Psoas muscle (tissue), 8 donors: ENCODE measurements around the gene CDK5R1. TPM values are rescaled to one million over a fixed set of nuclear protein-coding genes. Genes with fewer than 3 reads are reported as not detected.

Source experiments
- ATAC-seq, 4 donors: fragments of 200-7000 bp; cut with Tn5 transposase; one replicate each; pipeline ENCODE4 v1.9.1; 2020; ENCODE audit warnings: moderate library complexity in 3 of 4, mild to moderate bottlenecking in 2 of 4
- DNase-seq, 2 donors: peaks; one replicate each; pipeline ENCODE4 v3.0.0-alpha.2; 2020
- H3K27ac ChIP-seq: fragments of 200-600 bp; one replicate; pipeline ENCODE4 v1.8.0; 2022
- H3K27me3 ChIP-seq, 3 donors: fragments of 200-600 bp in 1 of 3; one replicate each; pipeline versions ENCODE4 v1.6.1 to v1.8.0; 2013 to 2022; ENCODE audit warnings: low read length in 2 of 3, mild to moderate bottlenecking in 2 of 3, moderate library complexity in 1 of 3; ENCODE audit not compliant: insufficient read depth in 3 of 3
- H3K36me3 ChIP-seq, 2 donors: fragments of 200-600 bp in 1 of 2; one replicate each; pipeline versions ENCODE4 v1.6.1 to v1.8.0; 2013 to 2022; ENCODE audit warnings: low read depth in 1 of 2, mild to moderate bottlenecking in 1 of 2, moderate library complexity in 1 of 2; ENCODE audit not compliant: insufficient read depth in 1 of 2
- H3K4me1 ChIP-seq: fragments of 200-600 bp; one replicate; pipeline ENCODE4 v1.8.0; 2022
- H3K4me3 ChIP-seq: fragments of 200-600 bp; one replicate; pipeline ENCODE4 v1.8.0; 2022; ENCODE audit warnings: mild to moderate bottlenecking
- H3K9me3 ChIP-seq: fragments of 200-600 bp; one replicate; pipeline ENCODE4 v1.8.0; 2022
- CTCF ChIP-seq: fragments of 200-600 bp; IDR thresholded peaks from one replicate; pipeline ENCODE4 v1.8.0; 2022; ENCODE audit warnings: antibody characterized with exemption
- WGBS, 3 donors: extraction: QIAGEN DNeasy Blood & Tissue Kit; methylation state at CpG; one replicate each; pipeline versions ENCODE4 v1.1.6 to v1.1.7; 2013; 5-methylcytosine and 5-hydroxymethylcytosine counted together
- intact Hi-C, 2 donors: fragments of 100-400 bp; cut with DNase I; formaldehyde crosslinking; loops; one replicate each; pipeline versions ENCODE4 v1.11.0 to v1.14.2; 2022
- polyA plus RNA-seq, 3 donors: library from polyadenylated mRNA; stranded (reverse); fragments of 200-250 nt; gene quantifications; one replicate each; pipeline ENCODE4 v1.2.3, GENCODE V29; 2013
- total RNA-seq, 4 donors: library from RNA; stranded (reverse); fragmentation: NEBNext Ultra II Directional in 2 of 4; extraction: Animal tissue kit (Norgen Biotek cat#: 25700) in 2 of 4; gene quantifications; one replicate each; pipeline versions ENCODE4 v1.2.1 to v1.2.4, GENCODE V29; 2021 to 2023
- donor health status: healthy with polysubstance abuse.
- donor health status: DM: no; HTN: no; CAD: no; lungs with moderate emphysema.
- donor health status: Bipolar disorder and iron deficiency.
- donor health status: healthy.
- donor health status: DM: yes; HTN: yes; CAD: no.
- donor health status: DM: no; HTN: no; CAD: no.
- donor health status: DM: no; HTN: no; CAD: no.
- donor health status: DM: yes; HTN: yes; CAD: no.

CDK5R1 gene
- total and polyA plus RNA-seq, 7 donors = 0.44 to 5.2 (median 2.0) TPM

GRCh38 chr17:32490101-32490482 is 3.3 kb downstream of the CDK5R1 start:
- Histone ChIP-seq H3K27ac (no peak overlapping the region), H3K4me1 (peaks cover 22% of the 10 kb centered on the region), H3K4me3 (no peak overlapping the region), H3K36me3 (peaks cover 0 to 17% of the 10 kb centered on the region in 2 donors), H3K9me3 (no peaks in the 10 kb centered on the region), H3K27me3 (no peaks in the 10 kb centered on the region)
- WGBS, 3 donors = 68 to 83% (median 74%) methylated on average over 16 of the region's 16 CpGs
- intact Hi-C loops = no loop called here
- DNase-seq (no peak), ATAC-seq (no peak)
- TF ChIP-seq CTCF = no peak

GRCh38 chr17:32491371-32492263 is 4.8 kb downstream of the CDK5R1 start:
- Histone ChIP-seq H3K9me3 (no peaks in the 10 kb centered on the region), H3K36me3 (peaks cover 0 to 17% of the 10 kb centered on the region in 2 donors), H3K27ac (no peak overlapping the region), H3K4me3 (no peak overlapping the region), H3K27me3 (no peaks in the 10 kb centered on the region), H3K4me1 (peaks cover 30% of the 10 kb centered on the region)
- intact Hi-C loops = no loop called here
- TF ChIP-seq CTCF = no peak
- DNase-seq (no peak), ATAC-seq (no peak)
- 77 to 87% (median 86%) methylated on average over 20 to 21 of the region's 21 CpGs for WGBS, 3 donors

- 78 to 87% (median 82%) methylated on average over 4 of the region's 4 CpGs for WGBS, 3 donors
- intact Hi-C loops = no loop called here
- no peak overlapping the region for H3K4me3 ChIP-seq
- ATAC-seq = no peak
- DNase-seq = no peak
- peaks cover 0 to 17% of the 10 kb centered on the region in 2 donors for H3K36me3 ChIP-seq
- no peak for TF ChIP-seq CTCF
- H3K4me1 ChIP-seq = peaks cover 36% of the 10 kb centered on the region
- H3K27ac ChIP-seq = no peak overlapping the region
- no peaks in the 10 kb centered on the region for H3K27me3 ChIP-seq
- H3K9me3 ChIP-seq = no peaks in the 10 kb centered on the region
Measured at GRCh38 chr17:32492264-32492589, 5.4 kb downstream of the CDK5R1 start.

- Histone ChIP-seq H3K27ac (no peak overlapping the region), H3K9me3 (no peaks in the 10 kb centered on the region), H3K4me1 (peaks cover 34% of the 10 kb centered on the region), H3K27me3 (no peaks in the 10 kb centered on the region), H3K4me3 (no peak overlapping the region), H3K36me3 (peaks cover 0 to 17% of the 10 kb centered on the region in 2 donors)
- ATAC-seq (no peak), DNase-seq (no peak)
- TF ChIP-seq CTCF = no peak
- intact Hi-C loops = no loop called here
- WGBS, 3 donors = 86 to 94% (median 88%) methylated on average over 7 of the region's 7 CpGs
Measured at GRCh38 chr17:32492648-32493289, 6.0 kb downstream of the CDK5R1 start.
